Right ventricle myocardium superior (tissue), 1 donor: ENCODE results near the gene COL11A2. TPM values are rescaled to one million over a fixed set of nuclear protein-coding genes. Genes with fewer than 3 reads are reported as not detected.

Experiments
- ATAC-seq: fragments of 200-7000 bp; cut with Tn5 transposase; one replicate; pipeline ENCODE4 v1.9.1; 2020; ENCODE audit warnings: mild to moderate bottlenecking; ENCODE audit not compliant: poor library complexity
- DNase-seq: peaks from one replicate; pipeline ENCODE4 v3.0.0-alpha.2; 2020
- intact Hi-C: fragments of 100-400 bp; cut with DNase I; formaldehyde crosslinking; loops from one replicate; pipeline ENCODE4 v1.11.2; 2022
- total RNA-seq: library from RNA; stranded (reverse); fragmentation: NEBNext Ultra II Directional; extraction: Animal tissue kit (Norgen Biotek cat#: 25700); gene quantifications from one replicate; pipeline ENCODE4 v1.2.1, GENCODE V29; 2021
- donor health status: DM: no; HTN: yes; CAD: no; lungs with severe emphysema.

COL11A2 gene
- total RNA-seq, 1 donor from 2014 or later = 0.94 TPM

- DNase-seq = peak; percentile 94
- peak; percentile 88 for ATAC-seq
- intact Hi-C loops = loop anchor here (5.0 kb wide), 1 partner anchor 39 kb away; no protein-coding TSS in a partner anchor
These were observed 16.1 kb upstream of the COL11A2 start, which contains the start of gene RING1 for GRCh38 chr6:33208091-33208967. Gene RING1, plus strand, starts transcription at chr6:33208500. Its CDS starts 323 bp downstream, at chr6:33208823.

- DNase-seq (peak; percentile 66), ATAC-seq (peak; percentile 32)
- intact Hi-C loops = loop anchor here (5.0 kb wide), 1 partner anchor 40 kb away; no protein-coding TSS in a partner anchor
These were observed 15.4 kb upstream of the COL11A2 start for GRCh38 chr6:33207552-33208090.

- ATAC-seq (no peak), DNase-seq (no peak)
- intact Hi-C loops = loop anchor here (5.0 kb wide), 1 partner anchor 40 kb away; no protein-coding TSS in a partner anchor
These were observed 14.7 kb upstream of the COL11A2 start for GRCh38 chr6:33206864-33207551.

- intact Hi-C loops = loop anchor here (5.0 kb wide), 1 partner anchor 41 kb away; no protein-coding TSS in a partner anchor
- no peak for DNase-seq
- ATAC-seq = no peak
These were observed 14.0 kb upstream of the COL11A2 start for GRCh38 chr6:33206027-33206863.

- DNase-seq (no peak), ATAC-seq (no peak)
- intact Hi-C loops = loop anchor here (5.0 kb wide), 1 partner anchor 42 kb away; no protein-coding TSS in a partner anchor
These were observed 13.1 kb upstream of the COL11A2 start for GRCh38 chr6:33205191-33206026.

- intact Hi-C loops = loop anchor here (5.0 kb wide), 2 partner anchors 43 to 232 kb away; no protein-coding TSS in a partner anchor
- peak; percentile 97 for DNase-seq
These were observed 12.3 kb upstream of the COL11A2 start, which contains the start of gene HSD17B8 for GRCh38 chr6:33204415-33205190. Gene HSD17B8, plus strand, starts transcription at chr6:33204655. Its CDS starts 14 bp downstream, at chr6:33204669.

GRCh38 chr6:33204165-33204414, 11.8 kb upstream of the COL11A2 start:
- intact Hi-C loops = loop anchor here (5.0 kb wide), 1 partner anchor 232 kb away; no protein-coding TSS in a partner anchor
- DNase-seq (no peak), ATAC-seq (no peak)

More at GRCh38 chr6:33204415-33205190, 12.3 kb upstream of the COL11A2 start, which contains the start of gene HSD17B8:
- peak; percentile 72 for ATAC-seq

- intact Hi-C loops = loop anchor here (5.0 kb wide), 1 partner anchor 231 kb away; no protein-coding TSS in a partner anchor
- DNase-seq (no peak), ATAC-seq (no peak)
These were observed 11.3 kb upstream of the COL11A2 start for GRCh38 chr6:33203443-33204164.

GRCh38 chr6:33202799-33203198, 10.5 kb upstream of the COL11A2 start:
- DNase-seq = no peak
- intact Hi-C loops = loop anchor here (5.0 kb wide), 1 partner anchor 230 kb away; no protein-coding TSS in a partner anchor
- no peak for ATAC-seq

- ATAC-seq (no peak), DNase-seq (no peak)
- intact Hi-C loops = loop anchor here (5.0 kb wide), 1 partner anchor 230 kb away; no protein-coding TSS in a partner anchor
These were observed 9.7 kb upstream of the COL11A2 start for GRCh38 chr6:33201935-33202334.

GRCh38 chr6:33201147-33201545, 8.9 kb upstream of the COL11A2 start:
- DNase-seq (no peak), ATAC-seq (no peak)
- intact Hi-C loops = loop anchor here (5.0 kb wide), 1 partner anchor 229 kb away; no protein-coding TSS in a partner anchor

GRCh38 chr6:33200219-33201146, 8.2 kb upstream of the COL11A2 start, which contains the start of the genes RXRB and SLC39A7:
Gene RXRB, minus strand, starts transcription at chr6:33200665. Its CDS starts 189 bp downstream, at chr6:33200476.
Gene SLC39A7, plus strand, starts transcription at chr6:33200867. Its CDS starts 379 bp downstream, at chr6:33201246.
- DNase-seq (peak; percentile 100), ATAC-seq (peak; percentile 90)
- intact Hi-C loops = loop anchor here (5.0 kb wide), 1 partner anchor 228 kb away; no protein-coding TSS in a partner anchor

GRCh38 chr6:33199687-33200218, 7.5 kb upstream of the COL11A2 start:
- DNase-seq = peak; percentile 86
- intact Hi-C loops = loop anchor here (5.0 kb wide), 1 partner anchor 227 kb away; no protein-coding TSS in a partner anchor
- peak; percentile 47 for ATAC-seq

GRCh38 chr6:33198853-33199436, 6.7 kb upstream of the COL11A2 start:
- ATAC-seq = no peak
- intact Hi-C loops = no loop called here
- DNase-seq = no peak
